ENCODE measurements around the gene RNASE3. TPM values are rescaled to one million over a fixed set of nuclear protein-coding genes. Genes with fewer than 3 reads are reported as not detected.

The RNASE3 gene
- total RNA-seq, 2 donors from 2014 or later, result not detected

Other genes starting within 250 kb of the RNASE3 start
- not detected for gene OR6S1, start 249.7 kb upstream of the RNASE3 start, total RNA-seq
- under 1 TPM in 1 of 2 donors, not detected in 1; 0.63 TPM for gene RNASE4, start 206.8 kb upstream of the RNASE3 start, total RNA-seq
- under 1 TPM in 1 of 2 donors, not detected in 1; 0.40 TPM for gene ANG, start 202.6 kb upstream of the RNASE3 start, total RNA-seq
- gene EDDM3A, start 145.5 kb upstream of the RNASE3 start, total RNA-seq, result not detected
- not detected for gene EDDM3B, start 123.0 kb upstream of the RNASE3 start, total RNA-seq
- 1 to 10 TPM; 2.9 to 4.1 TPM for gene RNASE6, start 110.1 kb upstream of the RNASE3 start, total RNA-seq
- not detected for gene RNASE1, start 88.5 kb upstream of the RNASE3 start, total RNA-seq
- 1 to 10 TPM in 1 of 2 donors, not detected in 1; 1.2 TPM for gene RNASE2, start 64.1 kb downstream of the RNASE3 start, total RNA-seq
- gene METTL17, start 98.6 kb downstream of the RNASE3 start, total RNA-seq, result 10 to 100 TPM; 76.6 to 91.2 TPM
- not detected for gene SLC39A2, start 107.9 kb downstream of the RNASE3 start, total RNA-seq
- 10 to 100 TPM; 29.8 to 38.2 TPM for gene NDRG2, start 133.7 kb downstream of the RNASE3 start, total RNA-seq
- gene TPPP2, start 138.8 kb downstream of the RNASE3 start, total RNA-seq, result not detected
- not detected for gene RNASE13, start 143.4 kb downstream of the RNASE3 start, total RNA-seq
- not detected for gene RNASE7, start 151.0 kb downstream of the RNASE3 start, total RNA-seq
- not detected for gene RNASE8, start 166.4 kb downstream of the RNASE3 start, total RNA-seq
- 10 to 100 TPM; 12.0 to 17.3 TPM for gene ARHGEF40, start 178.9 kb downstream of the RNASE3 start, total RNA-seq
- gene ZNF219, start 207.3 kb downstream of the RNASE3 start, total RNA-seq, result 10 to 100 TPM; 13.8 to 20.6 TPM
- gene TMEM253, start 209.7 kb downstream of the RNASE3 start, total RNA-seq, result 1 to 10 TPM in 1 of 2 donors, not detected in 1; 1.3 TPM